Fibroblast of pulmonary artery (primary cell): ENCODE measurements around the gene L3MBTL2.
A peak's percentile ranks its signal among the peaks of the same experiment; 100 is the strongest.

Experiments used
- DNase-seq: peaks from one replicate; pipeline ENCODE4 v3.0.0-alpha.2; 2010; ENCODE audit warnings: low read depth
- H3K4me3 ChIP-seq: replicated peaks from 2 replicates; pipeline ENCODE4 v1.5.1; 2011; ENCODE audit warnings: low read depth, mild to moderate bottlenecking, control low read depth, low read length, moderate library complexity
- TF ChIP-seq, protein P1 (sequence below): IDR thresholded peaks from 2 replicates; pipeline ENCODE4 v1.5.1; 2011; ENCODE audit warnings: mild to moderate bottlenecking, control low read depth, low read length, inconsistent platforms; ENCODE audit errors: missing control alignments

The L3MBTL2 gene

DNA sequence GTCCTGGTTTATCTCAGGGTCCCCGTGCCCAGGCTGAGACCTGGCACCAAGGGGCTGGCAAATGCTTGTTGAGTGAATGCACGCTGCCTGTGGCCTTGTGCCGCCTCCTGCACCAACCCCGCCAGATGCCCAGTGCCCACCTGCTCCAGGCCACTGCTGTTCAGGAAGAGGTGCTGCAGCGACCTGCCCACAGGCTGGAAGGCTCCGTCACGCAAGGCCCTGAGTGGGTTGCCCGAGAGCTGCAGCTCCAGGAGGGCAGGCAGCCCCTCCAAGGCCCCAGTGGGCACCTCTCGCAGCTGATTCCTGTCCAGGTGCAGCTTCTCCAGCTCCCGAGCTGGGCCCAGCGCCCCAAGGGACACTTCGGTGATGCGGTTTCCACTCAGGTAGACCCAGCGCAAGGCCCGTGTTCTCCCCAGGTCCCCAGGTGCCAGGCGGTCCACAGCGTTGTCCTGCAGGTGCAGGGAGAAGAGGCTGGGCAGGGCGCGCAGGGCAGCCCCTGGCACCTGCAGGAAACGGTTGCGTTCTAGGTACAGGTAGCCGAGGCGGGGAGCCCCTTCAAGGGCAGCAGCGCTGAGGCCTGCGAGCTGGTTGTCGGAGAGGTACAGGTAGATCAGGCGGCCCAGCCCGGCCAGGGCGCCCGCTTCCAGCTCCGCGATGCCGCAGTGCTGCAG is 32.1 kb downstream of the L3MBTL2 start:
- no peak for DNase-seq
- TF ChIP-seq, protein P1, sequence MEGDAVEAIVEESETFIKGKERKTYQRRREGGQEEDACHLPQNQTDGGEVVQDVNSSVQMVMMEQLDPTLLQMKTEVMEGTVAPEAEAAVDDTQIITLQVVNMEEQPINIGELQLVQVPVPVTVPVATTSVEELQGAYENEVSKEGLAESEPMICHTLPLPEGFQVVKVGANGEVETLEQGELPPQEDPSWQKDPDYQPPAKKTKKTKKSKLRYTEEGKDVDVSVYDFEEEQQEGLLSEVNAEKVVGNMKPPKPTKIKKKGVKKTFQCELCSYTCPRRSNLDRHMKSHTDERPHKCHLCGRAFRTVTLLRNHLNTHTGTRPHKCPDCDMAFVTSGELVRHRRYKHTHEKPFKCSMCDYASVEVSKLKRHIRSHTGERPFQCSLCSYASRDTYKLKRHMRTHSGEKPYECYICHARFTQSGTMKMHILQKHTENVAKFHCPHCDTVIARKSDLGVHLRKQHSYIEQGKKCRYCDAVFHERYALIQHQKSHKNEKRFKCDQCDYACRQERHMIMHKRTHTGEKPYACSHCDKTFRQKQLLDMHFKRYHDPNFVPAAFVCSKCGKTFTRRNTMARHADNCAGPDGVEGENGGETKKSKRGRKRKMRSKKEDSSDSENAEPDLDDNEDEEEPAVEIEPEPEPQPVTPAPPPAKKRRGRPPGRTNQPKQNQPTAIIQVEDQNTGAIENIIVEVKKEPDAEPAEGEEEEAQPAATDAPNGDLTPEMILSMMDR: no peak
- H3K4me3 ChIP-seq: peak overlapping the region; percentile 12

DNA sequence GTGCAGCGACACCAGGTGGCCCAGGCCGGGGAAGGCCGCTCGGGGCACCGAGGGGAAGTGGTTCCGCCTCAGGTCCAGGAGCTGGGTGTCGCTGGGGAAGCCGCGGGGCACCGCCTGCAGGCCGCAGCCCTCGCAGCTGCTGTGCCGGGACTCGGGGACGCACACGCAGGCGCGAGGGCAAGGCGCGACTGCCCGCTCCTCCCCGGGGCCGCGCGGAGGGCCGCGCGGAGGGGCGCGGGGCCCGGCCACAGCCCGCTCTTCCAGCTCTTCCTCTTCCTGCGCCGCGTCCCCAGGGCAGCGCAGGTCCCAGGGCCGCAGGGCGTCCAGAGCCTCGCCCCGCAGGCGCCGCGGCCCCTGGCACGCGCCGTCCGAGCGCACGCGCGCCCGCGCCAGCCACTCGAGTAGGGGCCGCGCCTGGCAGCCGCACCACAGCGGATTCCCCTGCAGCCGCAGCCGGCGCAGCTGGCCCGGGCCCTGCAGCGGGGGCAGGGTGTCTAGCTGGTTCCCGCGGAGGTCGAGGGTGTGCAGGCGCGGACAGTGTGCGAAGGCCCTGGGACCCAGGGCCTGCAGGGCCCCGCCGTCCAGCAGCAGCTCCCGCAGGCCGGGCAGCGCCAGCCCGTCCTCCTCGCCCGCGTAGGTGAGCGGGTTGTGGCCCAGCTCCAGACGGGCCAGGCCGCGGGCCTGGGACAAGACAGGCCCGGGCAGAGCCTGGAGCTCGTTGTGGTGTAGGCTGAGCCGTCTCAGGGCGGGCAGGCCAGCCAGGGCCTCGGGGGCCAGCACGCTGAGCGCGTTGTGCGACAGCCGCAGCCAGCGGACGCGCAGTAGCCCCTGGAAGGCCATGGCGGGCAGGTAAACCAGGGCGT is 32.8 kb downstream of the L3MBTL2 start:
- TF ChIP-seq, protein P1: peak; percentile 24
- H3K4me3 ChIP-seq: peak overlapping the region; percentile 12
- peak; percentile 36 for DNase-seq

DNA sequence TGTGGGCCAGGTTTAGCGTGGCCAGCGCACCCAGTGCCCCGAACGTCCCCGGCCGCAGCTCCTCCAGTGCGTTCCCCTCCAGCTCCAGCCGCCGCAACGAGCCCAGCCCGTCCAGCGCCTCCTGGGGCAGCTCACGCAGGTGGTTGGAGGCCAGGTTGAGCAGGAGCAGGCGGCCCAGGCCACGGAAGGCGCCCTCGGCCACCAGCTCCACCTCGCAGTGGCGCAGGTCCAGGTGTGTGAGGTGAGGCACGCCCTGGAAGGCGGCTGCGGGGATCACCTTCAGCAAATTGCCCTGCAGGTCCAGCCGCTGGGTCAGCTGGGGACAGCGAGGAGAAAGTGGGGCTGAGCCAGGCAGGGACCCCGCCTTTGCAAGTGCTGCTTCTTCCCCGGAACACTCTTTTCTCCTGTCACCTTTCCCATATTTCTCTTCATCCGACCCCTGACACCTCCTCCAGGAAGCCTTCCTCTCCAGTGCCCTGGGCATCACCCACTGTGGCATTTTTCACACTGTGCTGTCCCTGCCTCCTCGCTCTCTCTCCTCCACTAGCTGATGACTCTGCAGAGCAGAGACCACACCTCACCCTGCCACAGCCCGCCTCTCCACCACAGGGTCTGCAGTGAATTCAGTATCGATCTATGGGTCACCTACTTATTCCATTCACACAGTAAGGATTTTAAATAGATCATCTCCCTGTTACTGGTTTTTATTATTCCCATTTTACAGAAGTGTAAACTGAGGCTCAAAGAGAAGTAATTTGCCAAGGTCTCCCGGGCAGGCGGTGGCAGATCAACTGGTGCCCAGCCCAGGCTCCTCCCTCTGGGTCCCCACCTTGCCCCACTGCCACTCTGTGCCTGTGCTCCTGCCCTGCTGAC is 33.7 kb downstream of the L3MBTL2 start:
- no peak overlapping the region for H3K4me3 ChIP-seq
- no peak for DNase-seq
- TF ChIP-seq, protein P1: no peak

DNA sequence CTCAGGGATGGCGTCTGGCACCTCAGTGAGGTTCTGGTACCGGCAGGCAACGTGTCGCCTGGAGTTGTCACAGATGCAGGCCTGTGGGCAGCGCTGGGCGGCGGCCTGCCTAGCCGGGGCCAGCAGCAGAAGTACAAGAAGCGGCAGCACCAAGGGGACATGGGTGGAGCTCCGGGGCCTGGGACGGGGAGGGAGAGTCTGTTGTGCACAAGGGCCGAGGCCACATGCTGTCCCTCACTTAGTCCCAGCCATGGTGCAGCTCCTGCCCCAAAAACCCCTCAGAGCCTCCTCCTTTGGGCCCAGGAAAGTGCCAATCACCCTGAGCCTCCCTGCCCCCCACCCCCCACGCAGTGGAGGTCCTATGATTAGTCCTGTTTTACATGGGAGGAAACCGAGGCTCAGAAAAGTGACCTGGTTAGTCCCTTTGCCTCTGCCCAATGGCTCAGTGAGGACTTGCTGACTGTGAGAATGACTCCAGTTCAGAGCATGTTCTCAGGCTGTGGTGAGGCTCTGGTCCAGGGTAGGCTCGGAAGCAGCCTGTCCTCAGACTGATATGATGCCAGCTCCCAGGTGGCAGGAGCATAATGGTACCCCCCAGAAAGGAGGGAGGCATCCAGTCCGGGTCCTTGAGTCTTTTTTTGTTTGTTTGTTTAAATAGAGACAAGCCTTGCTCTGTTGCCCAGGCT is 34.5 kb downstream of the L3MBTL2 start:
- DNase-seq: no peak
- H3K4me3 ChIP-seq: no peak overlapping the region
- TF ChIP-seq, protein P1: no peak

DNA sequence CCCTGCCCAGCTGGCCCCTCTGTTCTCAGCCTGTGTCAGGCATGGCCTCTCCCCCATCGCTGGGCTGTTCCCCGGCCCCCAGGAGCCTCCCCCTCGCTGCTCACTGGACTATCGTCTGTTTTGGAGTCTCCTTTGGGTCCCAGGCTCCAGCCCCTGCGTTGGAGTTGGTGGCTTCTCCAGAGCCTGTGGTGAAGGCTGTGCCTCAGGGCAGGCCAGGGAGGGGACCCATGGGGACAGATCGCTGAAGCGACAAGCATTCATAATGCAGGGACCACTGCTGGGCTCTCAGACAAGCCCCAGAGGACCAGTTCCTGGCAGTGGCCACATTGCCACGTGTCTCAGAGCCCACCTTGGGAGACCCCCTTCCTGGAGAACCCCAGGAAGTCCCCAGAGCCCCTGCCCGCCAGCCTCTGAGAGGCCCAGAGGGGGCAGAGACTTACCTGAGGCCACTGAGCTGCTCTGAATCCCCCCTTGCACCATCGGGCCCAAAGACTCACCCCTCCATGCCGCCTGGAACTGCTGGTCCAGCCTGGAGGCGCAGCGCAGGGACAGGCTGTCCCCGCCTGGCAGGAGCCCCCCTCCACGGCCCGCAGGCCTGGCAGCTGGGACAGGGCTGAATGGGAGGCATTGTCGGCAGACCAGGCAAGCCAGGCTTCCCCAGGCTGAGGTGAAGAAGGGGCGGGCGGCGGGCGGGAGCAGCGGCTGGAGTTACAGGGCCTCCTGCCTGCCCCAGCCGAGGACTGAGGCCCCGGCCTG is 35.4 kb downstream of the L3MBTL2 start, which contains the start of gene CHADL:
Gene CHADL, minus strand, starts transcription at position 555 of the 756 bp plus-strand sequence. Its CDS starts 50 bp downstream, at position 505.
- TF ChIP-seq, protein P1: no peak
- H3K4me3 ChIP-seq: no peak within 1 kb of the TSS
- no peak for DNase-seq
